GM12872 (cell line): ENCODE measurements around the gene RAB3GAP2.
A peak's percentile ranks its signal among the peaks of the same experiment; 100 is the strongest.

ENCODE experiments used
- TF ChIP-seq, protein P1 (sequence below): IDR thresholded peaks from 3 replicates; pipeline ENCODE4 v1.5.1; 2011; ENCODE audit warnings: low read depth, mild to moderate bottlenecking, low read length, moderate library complexity; ENCODE audit not compliant: insufficient read depth

The RAB3GAP2 gene

DNA sequence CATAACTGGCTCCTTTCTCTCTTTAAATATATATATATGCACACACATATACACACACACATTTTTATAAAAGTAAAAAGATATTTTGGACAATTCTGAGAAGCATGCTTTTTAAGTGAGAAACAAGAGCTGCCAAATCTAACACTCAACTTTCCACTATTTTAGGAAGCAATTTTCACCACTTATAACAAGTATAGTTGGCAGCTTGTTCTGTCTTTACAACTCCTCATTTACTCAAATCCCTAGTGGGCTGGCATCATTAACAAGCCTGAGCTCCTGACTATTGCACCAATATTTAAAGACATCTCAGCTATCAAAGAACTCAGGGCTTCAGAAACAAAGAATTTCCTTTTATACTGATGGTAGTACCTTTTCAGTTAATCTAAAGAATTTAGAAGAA lies 76.6 kb downstream of the RAB3GAP2 start:
- TF ChIP-seq, protein P1, sequence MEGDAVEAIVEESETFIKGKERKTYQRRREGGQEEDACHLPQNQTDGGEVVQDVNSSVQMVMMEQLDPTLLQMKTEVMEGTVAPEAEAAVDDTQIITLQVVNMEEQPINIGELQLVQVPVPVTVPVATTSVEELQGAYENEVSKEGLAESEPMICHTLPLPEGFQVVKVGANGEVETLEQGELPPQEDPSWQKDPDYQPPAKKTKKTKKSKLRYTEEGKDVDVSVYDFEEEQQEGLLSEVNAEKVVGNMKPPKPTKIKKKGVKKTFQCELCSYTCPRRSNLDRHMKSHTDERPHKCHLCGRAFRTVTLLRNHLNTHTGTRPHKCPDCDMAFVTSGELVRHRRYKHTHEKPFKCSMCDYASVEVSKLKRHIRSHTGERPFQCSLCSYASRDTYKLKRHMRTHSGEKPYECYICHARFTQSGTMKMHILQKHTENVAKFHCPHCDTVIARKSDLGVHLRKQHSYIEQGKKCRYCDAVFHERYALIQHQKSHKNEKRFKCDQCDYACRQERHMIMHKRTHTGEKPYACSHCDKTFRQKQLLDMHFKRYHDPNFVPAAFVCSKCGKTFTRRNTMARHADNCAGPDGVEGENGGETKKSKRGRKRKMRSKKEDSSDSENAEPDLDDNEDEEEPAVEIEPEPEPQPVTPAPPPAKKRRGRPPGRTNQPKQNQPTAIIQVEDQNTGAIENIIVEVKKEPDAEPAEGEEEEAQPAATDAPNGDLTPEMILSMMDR, result no peak

DNA sequence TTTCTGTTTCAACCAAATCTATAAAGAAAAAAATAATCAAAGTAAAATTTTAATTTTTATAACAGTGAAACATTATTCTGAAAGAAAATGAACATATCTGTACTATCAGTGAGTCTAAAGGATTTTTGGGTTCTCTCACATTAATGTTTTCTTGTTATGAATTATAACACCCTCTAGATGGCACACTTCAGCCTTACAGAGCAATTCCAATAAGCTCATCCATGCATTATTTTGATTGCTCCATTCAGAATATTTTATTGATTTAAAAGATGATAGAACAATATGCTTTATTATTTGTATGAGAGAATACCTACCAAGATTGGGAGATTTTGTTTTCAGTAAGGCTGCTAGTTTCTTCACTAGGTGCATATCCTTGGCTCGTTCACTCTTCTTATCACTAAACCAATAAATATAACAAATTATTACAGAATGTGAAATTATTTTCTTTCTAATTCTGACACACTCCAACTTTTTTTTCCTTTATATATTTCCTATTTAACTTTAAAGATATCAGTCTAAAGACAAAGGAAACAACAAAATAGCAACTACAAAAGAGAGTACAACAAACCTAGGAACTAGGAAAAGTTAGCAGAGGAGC lies 82.4 kb downstream of the RAB3GAP2 start:
- TF ChIP-seq, protein P1, result peak; percentile 35; the same call in 2 of the 3 replicates

DNA sequence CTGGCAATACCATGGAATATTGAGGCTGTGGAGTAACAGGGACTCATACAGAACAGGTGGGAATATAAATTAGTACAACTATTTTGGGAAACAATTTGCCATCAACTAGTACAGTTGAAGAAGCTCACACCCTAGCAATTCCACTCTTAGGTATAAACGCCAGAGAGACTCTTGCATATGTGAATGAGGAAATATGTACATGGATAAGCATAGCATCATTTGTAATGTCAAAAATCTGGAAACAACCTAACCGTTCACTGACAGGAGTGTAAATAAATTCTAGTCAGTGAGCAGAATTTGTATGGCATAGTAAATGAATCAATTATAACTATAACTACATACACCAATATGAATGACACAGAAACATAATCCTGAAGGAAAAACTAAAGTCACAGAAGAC lies 83.7 kb downstream of the RAB3GAP2 start:
- TF ChIP-seq, protein P1, result no peak

DNA sequence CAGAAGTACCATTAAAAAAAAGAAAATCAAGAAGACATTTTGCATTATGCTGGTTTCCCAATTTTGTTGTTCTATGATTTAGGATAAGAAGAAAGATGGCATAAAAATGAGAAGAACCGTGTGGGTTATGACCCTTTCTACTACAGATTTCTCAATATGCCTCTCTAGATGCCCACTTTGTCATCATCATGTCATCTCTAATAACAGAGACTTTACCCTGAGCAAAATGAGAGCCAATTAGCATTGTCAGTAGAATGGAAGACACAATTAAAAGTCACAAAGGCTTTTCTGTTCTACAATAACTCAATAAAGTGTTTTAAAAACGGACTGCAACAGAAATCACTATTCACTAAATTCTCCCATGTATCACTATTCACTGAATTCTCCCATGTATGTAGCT lies 85.5 kb downstream of the RAB3GAP2 start:
- TF ChIP-seq, protein P1, result no peak

DNA sequence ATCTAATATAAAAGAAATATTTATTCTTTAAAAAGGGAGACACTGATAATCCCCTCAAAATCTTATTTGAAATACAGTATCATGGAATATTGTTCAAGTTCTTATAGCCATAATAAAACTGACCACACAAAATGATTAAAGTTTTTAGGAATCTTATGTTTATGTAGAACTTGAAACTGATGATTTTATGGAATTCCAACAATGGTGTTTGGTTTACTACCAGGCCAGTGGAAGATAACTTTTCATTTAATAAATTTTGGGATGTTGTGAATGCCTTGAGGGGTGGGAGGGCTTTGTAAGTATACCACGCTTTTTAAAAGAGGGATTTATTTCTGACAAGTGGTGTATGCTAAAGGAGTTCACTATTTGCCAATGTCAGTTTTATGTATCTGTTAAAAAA lies 87.7 kb downstream of the RAB3GAP2 start:
- TF ChIP-seq, protein P1, result no peak

DNA sequence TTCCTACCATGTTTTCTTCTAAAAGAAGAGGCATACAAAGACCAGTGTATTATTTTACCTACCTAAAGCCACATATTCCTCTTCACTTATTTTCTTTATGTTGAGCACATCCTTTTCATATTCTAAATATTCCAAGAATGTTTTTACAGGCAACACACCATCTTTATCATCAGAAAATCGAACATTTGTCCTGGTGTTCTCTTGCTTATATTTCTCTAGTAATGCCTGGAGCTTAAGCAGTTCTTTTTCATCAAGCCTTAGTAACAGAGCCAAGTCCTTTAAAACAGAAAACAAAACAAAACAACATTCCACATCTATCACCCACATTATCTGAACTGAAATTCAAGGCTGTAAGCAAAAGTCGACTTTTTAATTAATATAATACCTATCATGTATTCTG lies 89.6 kb downstream of the RAB3GAP2 start:
- TF ChIP-seq, protein P1, result no peak

DNA sequence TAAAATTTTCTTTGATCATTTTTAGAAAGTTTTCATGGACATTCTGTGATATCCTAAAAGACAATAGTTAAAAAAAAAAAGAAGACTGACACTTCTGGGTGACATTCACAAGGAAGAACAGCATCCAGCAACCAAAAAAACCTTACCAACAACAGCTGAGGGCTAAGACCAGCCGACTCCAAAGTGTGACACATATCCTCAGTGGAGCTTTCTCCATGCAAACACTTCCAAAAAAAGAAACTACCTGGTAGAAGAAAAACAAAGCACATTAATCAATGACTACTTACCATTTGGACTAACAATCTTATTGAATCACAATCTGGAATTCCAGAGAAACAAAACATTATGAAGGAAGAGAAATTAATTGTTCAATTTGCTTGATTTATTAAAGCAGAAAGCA lies 90.1 kb downstream of the RAB3GAP2 start:
- TF ChIP-seq, protein P1, result no peak

DNA sequence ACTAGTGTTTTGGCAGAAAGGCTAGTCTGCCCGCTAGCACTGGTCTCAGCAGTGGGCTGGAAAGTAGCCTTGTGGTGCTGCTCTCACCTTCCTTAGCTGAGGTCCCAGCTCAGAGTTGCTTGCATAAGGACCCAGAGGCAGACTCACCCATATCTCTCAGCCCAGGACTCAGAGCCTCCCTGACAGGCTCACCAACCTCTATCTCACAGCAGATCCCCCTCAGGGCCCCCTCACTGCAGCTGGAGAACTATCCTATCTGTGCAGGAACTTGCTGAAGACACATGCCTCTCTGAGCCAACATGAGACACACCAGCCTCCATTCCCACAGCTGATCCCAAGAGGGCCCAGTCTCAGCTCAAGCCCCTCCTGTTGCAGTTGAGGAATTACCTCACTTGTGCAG lies 95.7 kb downstream of the RAB3GAP2 start:
- TF ChIP-seq, protein P1, result no peak
